Ovary (tissue), 9 donors: ENCODE measurements around the gene METTL27. TPM values are rescaled to one million over a fixed set of nuclear protein-coding genes. Genes with fewer than 3 reads are reported as not detected.

Experiments
- DNase-seq, 5 donors: peaks; one replicate each; pipeline ENCODE4 v3.0.0-alpha.2; 2019 to 2020
- H3K27ac ChIP-seq, 2 donors: fragments of 200-600 bp; one replicate each; pipeline versions ENCODE4 v1.5.1 to v1.8.0; 2019 to 2022
- H3K27me3 ChIP-seq: fragments of 200-600 bp; one replicate; pipeline ENCODE4 v1.8.0; 2022
- H3K36me3 ChIP-seq: fragments of 200-600 bp; sonication (generic); one replicate; pipeline ENCODE4 v1.5.1; 2019
- H3K4me1 ChIP-seq: one replicate; pipeline ENCODE4 v1.8.1; 2013; ENCODE audit warnings: mild to moderate bottlenecking, moderate library complexity; ENCODE audit not compliant: insufficient read depth
- H3K4me3 ChIP-seq: fragments of 200-600 bp; sonication (generic); one replicate; pipeline ENCODE4 v1.5.1; 2017
- H3K9me3 ChIP-seq, 2 donors: fragments of 200-600 bp in 1 of 2; sonication (generic) in 1 of 2; one replicate each; pipeline versions ENCODE4 v1.5.1 to v1.8.1; 2013 to 2019; ENCODE audit warnings: mild to moderate bottlenecking in 1 of 2, moderate library complexity in 1 of 2
- CTCF ChIP-seq, 3 donors: fragments of 450-650 bp in 2 of 3; fragments of 200-600 bp in 1 of 3; IDR thresholded peaks; one replicate each; pipeline versions ENCODE4 v1.5.1 to v1.8.0; 2016 to 2022; ENCODE audit warnings: antibody characterized with exemption in 3 of 3, mild to moderate bottlenecking in 1 of 3
- EP300 ChIP-seq: sonication (generic); formaldehyde crosslinking; IDR thresholded peaks from one replicate; pipeline ENCODE4 v1.6.1; 2017; ENCODE audit warnings: antibody characterized with exemption
- POLR2A ChIP-seq: fragments of 450-650 bp; IDR thresholded peaks from one replicate; pipeline ENCODE4 v1.6.1; 2017; ENCODE audit warnings: antibody characterized with exemption, mild to moderate bottlenecking, moderate library complexity
- WGBS, 3 donors: extraction: QIAGEN DNeasy Blood & Tissue Kit in 1 of 3; methylation state at CpG; one replicate each; pipeline versions ENCODE4 v1.1.5 to v1.1.7; 2013 to 2017; 5-methylcytosine and 5-hydroxymethylcytosine counted together
- intact Hi-C, 4 donors: fragments of 100-400 bp; cut with DNase I; formaldehyde crosslinking; loops; one replicate each; pipeline versions ENCODE4 v1.11.0 to v1.15.1; 2022 to 2023
- polyA plus RNA-seq, 2 donors: library from polyadenylated mRNA; stranded (reverse); fragments of 200-250 nt in 1 of 2; fragments of 350-450 nt in 1 of 2; fragmentation: Illumina TruSeq in 1 of 2; extraction: RNeasy Lipid Tissue Mini Kit (QIAGEN cat#74804) in 1 of 2; gene quantifications; one replicate each; pipeline ENCODE4 v1.2.3, GENCODE V29; 2013 to 2014
- total RNA-seq, 7 donors: library from RNA; depleted of rRNA in 2 of 7; stranded (reverse); fragments of >200 nt in 2 of 7; fragmentation: NEBNext Ultra II Directional in 3 of 7; extraction: Animal tissue kit (Norgen Biotek cat#: 25700) in 3 of 7; gene quantifications; one replicate each; pipeline versions ENCODE4 v1.1.0 to v1.2.4, GENCODE V29; 2016 to 2023
- donor health status: DM: no; HTN: no; CAD: no; lungs with moderate emphysema.
- donor health status: DM: no; HTN: no; CAD: no.
- donor health status: Bipolar disorder and iron deficiency.
- donor health status: DM: yes; HTN: yes; CAD: no.
- donor health status: DM: no; HTN: no; CAD: no.
- donor health status: DM: yes; HTN: yes; CAD: no.

The METTL27 gene
- total and polyA plus RNA-seq, 9 donors: 1.8 to 25.6 (median 3.6) TPM; not detected in 1

- intact Hi-C loops: no loop called here
- TF ChIP-seq POLR2A (no peak), EP300 (no peak)
- no peaks in the 10 kb centered on the region for H3K9me3 ChIP-seq
- H3K27ac ChIP-seq: no peak overlapping the region
- peaks cover 9% of the 10 kb centered on the region for H3K4me1 ChIP-seq
- H3K36me3 ChIP-seq: no peaks in the 10 kb centered on the region
- H3K27me3 ChIP-seq: no peaks in the 10 kb centered on the region
- WGBS, 3 donors: 65 to 72% (median 66%) methylated on average over 14 of the region's 14 CpGs
- DNase-seq: no peak
- H3K4me3 ChIP-seq: no peak overlapping the region
These were observed 14.1 kb downstream of the METTL27 start for GRCh38 chr7:73828107-73828803.

GRCh38 chr7:73827567-73828106, 14.7 kb downstream of the METTL27 start:
- Histone ChIP-seq H3K4me3 (no peak overlapping the region), H3K36me3 (no peaks in the 10 kb centered on the region), H3K9me3 (no peaks in the 10 kb centered on the region), H3K4me1 (peaks cover 9% of the 10 kb centered on the region), H3K27me3 (no peaks in the 10 kb centered on the region), H3K27ac (no peak overlapping the region)
- intact Hi-C loops: no loop called here
- 14 to 25% (median 16%) methylated on average over 7 to 11 of the region's 11 CpGs for WGBS, 3 donors
- no peak for DNase-seq
- TF ChIP-seq POLR2A (no peak), CTCF (IDR thresholded peaks at IDR 0.05) (no peak), EP300 (no peak)

GRCh38 chr7:73824986-73825385, 17.3 kb downstream of the METTL27 start:
- DNase-seq: no peak
- 66 to 71% (median 69%) methylated on average over 9 of the region's 9 CpGs for WGBS, 3 donors
- no peaks in the 10 kb centered on the region for H3K36me3 ChIP-seq
- H3K27ac ChIP-seq: no peak overlapping the region
- no peaks in the 10 kb centered on the region for H3K9me3 ChIP-seq
- TF ChIP-seq EP300 (no peak), CTCF (IDR thresholded peaks at IDR 0.05) (no peak), POLR2A (no peak)
- peaks cover 1% of the 10 kb centered on the region for H3K4me1 ChIP-seq
- H3K4me3 ChIP-seq: no peak overlapping the region
- intact Hi-C loops: no loop called here
- no peaks in the 10 kb centered on the region for H3K27me3 ChIP-seq

GRCh38 chr7:73823873-73824592, 18.3 kb downstream of the METTL27 start:
- no peaks in the 10 kb centered on the region for H3K27me3 ChIP-seq
- intact Hi-C loops: no loop called here
- no peak overlapping the region for H3K4me3 ChIP-seq
- H3K4me1 ChIP-seq: peaks cover 1% of the 10 kb centered on the region
- no peaks in the 10 kb centered on the region for H3K9me3 ChIP-seq
- 40 to 64% (median 58%) methylated on average over 11 of the region's 11 CpGs for WGBS, 3 donors
- no peaks in the 10 kb centered on the region for H3K36me3 ChIP-seq
- no peak overlapping the region for H3K27ac ChIP-seq
- no peak for TF ChIP-seq POLR2A
- no peak for TF ChIP-seq EP300
- TF ChIP-seq CTCF (IDR thresholded peaks at IDR 0.05): no peak
- no peak for DNase-seq
